Measurements from ENCODE around the gene TBCD.

Gene TBCD

DNA sequence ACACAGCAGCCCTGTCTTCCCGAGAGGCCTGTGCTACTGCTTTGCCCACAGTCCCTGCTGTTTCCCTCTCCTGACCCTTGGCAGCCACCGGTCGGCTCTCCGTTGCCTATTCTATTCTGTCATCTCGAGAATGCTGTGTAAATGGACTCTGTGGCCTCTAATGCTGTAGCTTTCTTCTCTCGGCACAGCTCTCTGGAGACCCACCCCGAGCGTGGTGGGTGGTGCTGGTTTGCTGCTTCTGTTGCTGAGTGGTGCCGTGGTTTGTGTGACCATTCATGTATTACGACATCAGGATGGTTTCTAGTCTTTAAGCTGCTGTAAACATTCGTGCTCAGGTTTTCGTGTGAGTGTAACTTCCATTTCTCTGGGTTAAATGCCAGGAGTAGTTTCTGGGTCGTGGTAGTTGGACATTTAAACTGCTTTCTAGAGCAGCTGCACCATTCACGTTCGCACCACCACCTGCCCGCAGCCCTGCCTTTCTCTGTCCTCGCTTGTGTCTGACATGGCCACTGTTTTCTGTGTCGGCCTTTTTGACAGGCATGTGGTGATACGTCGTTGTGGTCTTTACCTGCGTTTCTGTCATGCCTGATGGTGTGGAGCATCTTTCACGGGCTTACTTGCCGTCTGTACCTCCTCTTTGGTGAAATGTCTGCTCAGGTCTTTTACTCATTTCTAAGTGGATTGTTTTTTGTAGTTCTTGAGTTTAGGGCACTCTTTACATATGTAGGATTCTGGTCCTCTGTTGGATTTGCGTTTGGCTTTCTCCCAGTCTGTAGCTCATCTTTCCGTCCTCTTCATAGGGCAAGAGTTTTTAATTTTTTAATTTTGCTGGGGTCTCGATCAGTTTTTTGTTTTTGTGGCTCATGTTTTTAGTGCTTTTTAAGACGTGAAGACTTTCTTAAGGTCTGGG lies 135.6 kb downstream of the TBCD start:
- H3K4me1 Mint-ChIP-seq = peaks cover 64% of the 10 kb centered on the region
- peak overlapping the region; percentile 20 for H3K27ac Mint-ChIP-seq
- H3K36me3 Mint-ChIP-seq = peaks cover 49% of the 10 kb centered on the region
- H3K4me3 Mint-ChIP-seq = peak overlapping the region; percentile 68
- ATAC-seq (no peak), DNase-seq (ENCODE audit: low spot score in 2 of 2) (no peak)
- no peaks in the 10 kb centered on the region for H3K9me3 Mint-ChIP-seq

DNA sequence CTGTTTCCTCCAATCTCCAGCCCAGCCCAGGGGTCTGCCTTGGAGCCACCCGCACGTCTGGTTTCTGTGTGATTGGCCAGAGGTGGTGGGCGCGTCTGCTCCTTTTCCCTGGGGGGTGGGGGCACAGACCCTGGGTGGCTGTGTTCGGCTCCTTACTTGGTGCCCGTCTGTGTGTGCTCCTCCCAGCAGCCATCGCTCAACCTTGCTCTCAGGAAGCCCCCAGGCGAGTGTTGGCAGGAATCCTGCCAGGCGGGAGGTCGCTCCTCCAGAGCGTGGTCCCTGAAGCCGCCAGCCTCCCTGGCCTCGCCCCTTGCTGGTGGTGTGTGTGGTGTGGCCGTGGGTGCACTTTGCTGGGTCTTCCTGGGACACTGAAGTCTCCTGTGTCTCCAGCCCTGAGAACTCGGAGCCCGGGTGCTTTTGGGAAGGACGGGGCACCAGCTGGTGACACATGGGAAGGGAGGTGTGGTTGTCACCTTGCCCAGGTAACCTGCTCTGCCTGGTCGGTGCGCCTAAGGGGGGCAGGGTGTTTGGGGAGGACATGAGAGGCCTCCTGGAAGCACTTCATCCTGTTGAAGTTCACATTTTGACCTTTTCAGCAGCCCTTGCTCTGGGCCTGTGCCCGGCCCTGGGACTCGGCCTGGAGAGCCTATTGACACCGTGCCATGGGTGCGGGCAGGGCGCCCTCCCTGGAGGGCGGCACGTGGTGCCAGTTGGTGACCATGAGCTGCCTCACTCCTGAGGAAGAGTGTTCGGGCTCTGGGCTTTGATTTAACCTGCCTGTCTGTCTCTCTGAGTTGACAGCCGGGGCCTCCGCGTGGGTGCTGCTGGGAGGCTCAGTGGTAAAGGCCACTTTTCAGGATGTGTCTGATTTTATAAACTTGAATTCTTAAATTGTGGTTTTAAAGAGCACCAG lies 137.0 kb downstream of the TBCD start:
- Mint-ChIP-seq H3K36me3 (peaks cover 53% of the 10 kb centered on the region), H3K27ac (no peak overlapping the region), H3K4me1 (peaks cover 64% of the 10 kb centered on the region), H3K9me3 (no peaks in the 10 kb centered on the region), H3K4me3 (no peak overlapping the region)
- DNase-seq (ENCODE audit: low spot score in 2 of 2) (no peak), ATAC-seq (no peak)

- H3K4me1 Mint-ChIP-seq = peaks cover 60% of the 10 kb centered on the region
- ATAC-seq (no peak), DNase-seq (ENCODE audit: low spot score in 2 of 2) (no peak)
- no peaks in the 10 kb centered on the region for H3K9me3 Mint-ChIP-seq
- H3K36me3 Mint-ChIP-seq = peaks cover 53% of the 10 kb centered on the region
- no peak overlapping the region for H3K4me3 Mint-ChIP-seq
- H3K27ac Mint-ChIP-seq = peak overlapping the region; percentile 60
These were observed 137.9 kb downstream of the TBCD start for GRCh38 chr17:82889496-82890338.

DNA sequence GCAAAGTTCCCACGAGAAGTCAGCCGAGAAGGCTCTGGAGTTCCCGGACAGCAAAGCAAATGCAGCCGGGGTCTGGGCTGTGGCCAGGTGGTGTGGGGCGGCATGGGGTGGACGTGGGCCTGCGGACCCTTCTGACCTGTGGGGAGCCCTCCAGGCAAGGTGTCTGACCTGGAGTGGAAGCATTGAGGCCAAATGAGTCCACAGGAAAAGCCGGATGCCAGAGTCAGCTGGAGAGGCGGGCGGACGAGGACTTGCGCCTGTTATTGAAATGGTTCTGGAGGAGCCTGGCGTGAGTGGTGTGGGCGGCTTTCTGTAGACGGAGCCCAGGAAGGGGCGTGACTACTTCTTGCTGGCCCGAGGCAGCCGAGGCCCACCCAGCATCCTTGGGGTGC lies 138.5 kb downstream of the TBCD start:
- peak overlapping the region; percentile 60 for H3K27ac Mint-ChIP-seq

GRCh38 chr17:82890926-82891678 lies 139.2 kb downstream of the TBCD start:
- peaks cover 46% of the 10 kb centered on the region for H3K4me1 Mint-ChIP-seq
- DNase-seq (ENCODE audit: low spot score in 2 of 2) (no peak), ATAC-seq (no peak)
- no peaks in the 10 kb centered on the region for H3K9me3 Mint-ChIP-seq
- H3K4me3 Mint-ChIP-seq = no peak overlapping the region
- peaks cover 58% of the 10 kb centered on the region for H3K36me3 Mint-ChIP-seq
- H3K27ac Mint-ChIP-seq = peak overlapping the region; percentile 12

More for the DNA sequence above, 138.5 kb downstream of the TBCD start:
- Mint-ChIP-seq H3K9me3 (no peaks in the 10 kb centered on the region), H3K4me1 (peaks cover 54% of the 10 kb centered on the region), H3K36me3 (peaks cover 52% of the 10 kb centered on the region), H3K4me3 (no peak overlapping the region)
- ATAC-seq = no peak
- DNase-seq (ENCODE audit: low spot score in 2 of 2) = no peak

DNA sequence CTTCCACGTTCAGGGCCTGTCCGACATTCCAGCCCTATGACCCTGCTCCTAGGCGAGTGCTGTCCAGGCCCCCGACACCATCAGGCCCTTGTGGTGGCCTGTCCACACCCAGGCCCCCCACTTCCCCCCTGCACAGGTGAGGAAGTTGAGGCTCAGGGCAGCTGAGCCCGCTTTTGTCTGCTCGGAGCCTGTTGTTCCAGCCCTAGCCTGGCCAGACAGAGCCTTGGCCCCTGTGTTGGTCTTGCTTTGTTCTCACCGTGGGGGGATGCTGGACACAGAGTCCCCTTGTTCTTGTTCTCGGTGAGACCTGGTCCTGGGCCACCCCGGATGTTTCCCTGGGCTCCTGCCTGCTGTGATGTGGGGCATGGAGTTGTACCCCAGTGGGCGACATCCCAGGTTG lies 140.0 kb downstream of the TBCD start:
- DNase-seq (ENCODE audit: low spot score in 2 of 2) = no peak
- H3K9me3 Mint-ChIP-seq = no peaks in the 10 kb centered on the region
- peak overlapping the region; percentile 78 for H3K27ac Mint-ChIP-seq
- H3K4me3 Mint-ChIP-seq = peak overlapping the region; percentile 58
- H3K4me1 Mint-ChIP-seq = peaks cover 43% of the 10 kb centered on the region
- peaks cover 66% of the 10 kb centered on the region for H3K36me3 Mint-ChIP-seq
- ATAC-seq = no peak

DNA sequence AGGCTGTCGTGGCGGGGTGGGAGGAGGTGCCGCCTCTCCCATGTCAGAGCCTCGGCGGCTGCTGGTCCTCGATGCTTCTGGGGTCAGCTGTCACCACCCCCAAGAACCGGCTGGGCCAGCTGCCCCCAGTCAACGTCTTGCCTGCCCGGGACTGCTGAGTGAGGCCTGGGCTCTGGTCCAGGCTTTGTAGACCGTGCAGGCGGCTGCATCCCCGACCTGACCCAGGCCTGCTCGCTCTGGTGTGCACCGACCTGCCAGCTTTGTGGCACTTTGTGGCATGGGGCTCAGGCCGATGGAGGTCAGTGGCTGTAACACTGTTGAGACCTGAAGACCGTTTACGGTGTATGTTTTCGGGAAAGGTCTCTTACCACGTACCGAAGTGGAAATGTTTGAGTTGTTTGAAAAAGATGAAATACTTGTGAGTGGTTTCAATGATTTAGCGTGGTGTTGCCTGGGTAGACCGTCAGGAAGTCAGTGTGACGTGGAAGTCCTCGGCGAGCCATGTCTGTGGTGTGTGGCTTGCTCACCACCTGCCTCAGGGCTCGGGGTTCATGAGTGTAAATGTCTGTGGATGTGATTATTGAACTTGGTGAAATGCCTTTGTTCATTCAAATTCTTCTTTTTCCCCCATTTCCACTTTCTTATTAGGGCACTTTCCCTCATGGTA lies 141.2 kb downstream of the TBCD start:
- DNase-seq (ENCODE audit: low spot score in 2 of 2) (peak; percentile 49 to 72), ATAC-seq (peak; percentile 99)
- peak overlapping the region; percentile 58 for H3K4me3 Mint-ChIP-seq
- H3K27ac Mint-ChIP-seq = peak overlapping the region; percentile 78
- H3K36me3 Mint-ChIP-seq = peaks cover 63% of the 10 kb centered on the region
- H3K4me1 Mint-ChIP-seq = peaks cover 32% of the 10 kb centered on the region
- no peaks in the 10 kb centered on the region for H3K9me3 Mint-ChIP-seq

DNA sequence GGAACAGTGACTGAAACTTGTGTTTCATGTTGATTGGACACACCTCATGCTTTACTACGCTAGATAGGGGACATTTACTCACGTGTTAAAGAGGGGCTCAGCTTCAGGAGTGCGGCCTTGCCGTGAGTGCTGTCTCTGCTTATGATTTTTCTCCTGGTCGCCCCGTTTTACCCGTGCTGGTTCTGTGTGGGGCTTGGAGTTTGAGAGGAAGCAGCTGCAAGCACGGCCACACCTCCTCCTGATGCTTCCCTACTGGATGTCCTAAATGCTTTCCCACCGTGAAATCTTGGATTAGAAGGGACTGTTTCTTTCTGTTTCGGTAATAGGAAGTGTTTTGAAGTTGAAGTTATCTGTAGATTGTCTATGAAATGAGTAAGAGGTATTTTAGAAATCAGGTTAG lies 141.9 kb downstream of the TBCD start:
- ATAC-seq = no peak
- Mint-ChIP-seq H3K36me3 (peaks cover 66% of the 10 kb centered on the region), H3K27ac (peak overlapping the region; percentile 78)

DNA sequence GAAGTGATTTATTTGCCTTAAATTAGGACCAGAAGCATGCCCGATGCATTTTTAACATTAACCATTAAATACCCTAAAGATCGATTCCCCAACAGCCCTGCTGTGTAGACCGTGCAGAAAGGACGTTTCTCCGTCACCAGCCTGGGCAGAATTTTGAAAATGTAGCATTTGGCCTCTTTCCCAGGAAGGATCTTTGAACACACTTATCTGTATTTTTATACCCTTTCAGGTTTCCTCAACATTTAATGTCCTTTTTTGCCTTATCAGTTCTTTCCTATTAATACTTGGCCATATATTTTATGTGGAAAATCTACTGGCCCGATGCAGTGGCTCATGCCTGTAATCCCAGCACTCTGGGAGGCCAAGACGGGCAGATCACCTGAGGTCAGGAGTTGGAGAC lies 142.5 kb downstream of the TBCD start:
- Mint-ChIP-seq H3K4me3 (no peak overlapping the region), H3K36me3 (peaks cover 69% of the 10 kb centered on the region)

More for the DNA sequence above, 141.9 kb downstream of the TBCD start:
- no peak for DNase-seq (ENCODE audit: low spot score in 2 of 2)
- peaks cover 30% of the 10 kb centered on the region for H3K4me1 Mint-ChIP-seq
- no peaks in the 10 kb centered on the region for H3K9me3 Mint-ChIP-seq
- peak overlapping the region; percentile 58 for H3K4me3 Mint-ChIP-seq

GRCh38 chr17:82895087-82895486 lies 143.2 kb downstream of the TBCD start:
- DNase-seq (ENCODE audit: low spot score in 2 of 2) = no peak
- ATAC-seq = no peak
- H3K36me3 Mint-ChIP-seq = peaks cover 68% of the 10 kb centered on the region
- H3K27ac Mint-ChIP-seq = no peak overlapping the region
- no peak overlapping the region for H3K4me3 Mint-ChIP-seq
- peaks cover 32% of the 10 kb centered on the region for H3K4me1 Mint-ChIP-seq
- no peaks in the 10 kb centered on the region for H3K9me3 Mint-ChIP-seq

More for the DNA sequence above, 142.5 kb downstream of the TBCD start:
- H3K4me1 Mint-ChIP-seq = peaks cover 30% of the 10 kb centered on the region
- ATAC-seq = no peak
- no peaks in the 10 kb centered on the region for H3K9me3 Mint-ChIP-seq
- no peak overlapping the region for H3K27ac Mint-ChIP-seq
- DNase-seq (ENCODE audit: low spot score in 2 of 2) = no peak

DNA sequence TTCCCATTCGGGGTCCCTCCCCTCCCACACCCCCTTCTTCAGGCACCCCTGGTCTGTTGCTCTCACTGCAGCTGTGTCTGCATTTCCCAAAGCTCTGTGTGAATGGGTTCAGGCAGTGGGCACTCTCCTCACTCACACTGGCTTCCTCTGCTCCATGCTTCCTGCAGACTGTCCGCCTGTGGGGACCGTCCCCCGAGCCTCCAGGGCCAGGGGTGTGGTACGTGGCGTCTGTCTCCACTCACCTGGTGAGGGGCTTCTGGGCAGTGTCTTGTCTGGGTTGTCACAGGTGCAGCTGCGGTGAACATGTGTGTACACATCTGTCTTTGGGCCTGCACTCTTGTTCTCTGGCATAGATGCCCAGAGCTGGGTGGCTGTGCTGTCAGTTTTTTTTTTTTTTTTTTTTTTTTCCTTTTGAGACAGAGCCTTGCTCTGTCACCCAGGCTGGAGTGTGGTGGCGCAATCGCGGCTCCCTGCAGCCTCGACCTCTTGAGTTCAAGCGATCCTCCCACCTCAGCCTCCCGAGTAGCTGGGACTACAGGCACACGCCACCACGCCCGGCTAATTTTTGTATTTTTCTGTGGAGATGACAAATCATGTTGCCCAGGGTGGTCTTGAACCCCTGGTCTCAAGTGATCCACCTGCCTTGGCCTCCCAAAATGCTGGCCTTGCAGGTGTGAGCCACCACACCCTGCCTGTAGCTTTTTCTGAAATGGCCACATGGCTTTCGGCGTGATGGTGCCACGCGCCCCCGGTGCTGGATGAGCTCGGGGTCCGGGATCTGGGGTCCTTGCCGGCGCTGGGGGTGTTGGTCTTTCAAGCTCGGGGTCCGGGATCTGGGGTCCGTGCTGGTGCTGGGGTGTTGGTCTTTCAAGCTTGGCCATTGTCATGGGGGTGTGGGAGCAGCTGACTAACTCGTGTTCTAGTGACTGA lies 144.5 kb downstream of the TBCD start:
- DNase-seq (ENCODE audit: low spot score in 2 of 2) = no peak
- H3K4me3 Mint-ChIP-seq = no peak overlapping the region
- peaks cover 32% of the 10 kb centered on the region for H3K4me1 Mint-ChIP-seq
- ATAC-seq = no peak
- no peak overlapping the region for H3K27ac Mint-ChIP-seq
- peaks cover 60% of the 10 kb centered on the region for H3K36me3 Mint-ChIP-seq
- no peaks in the 10 kb centered on the region for H3K9me3 Mint-ChIP-seq

DNA sequence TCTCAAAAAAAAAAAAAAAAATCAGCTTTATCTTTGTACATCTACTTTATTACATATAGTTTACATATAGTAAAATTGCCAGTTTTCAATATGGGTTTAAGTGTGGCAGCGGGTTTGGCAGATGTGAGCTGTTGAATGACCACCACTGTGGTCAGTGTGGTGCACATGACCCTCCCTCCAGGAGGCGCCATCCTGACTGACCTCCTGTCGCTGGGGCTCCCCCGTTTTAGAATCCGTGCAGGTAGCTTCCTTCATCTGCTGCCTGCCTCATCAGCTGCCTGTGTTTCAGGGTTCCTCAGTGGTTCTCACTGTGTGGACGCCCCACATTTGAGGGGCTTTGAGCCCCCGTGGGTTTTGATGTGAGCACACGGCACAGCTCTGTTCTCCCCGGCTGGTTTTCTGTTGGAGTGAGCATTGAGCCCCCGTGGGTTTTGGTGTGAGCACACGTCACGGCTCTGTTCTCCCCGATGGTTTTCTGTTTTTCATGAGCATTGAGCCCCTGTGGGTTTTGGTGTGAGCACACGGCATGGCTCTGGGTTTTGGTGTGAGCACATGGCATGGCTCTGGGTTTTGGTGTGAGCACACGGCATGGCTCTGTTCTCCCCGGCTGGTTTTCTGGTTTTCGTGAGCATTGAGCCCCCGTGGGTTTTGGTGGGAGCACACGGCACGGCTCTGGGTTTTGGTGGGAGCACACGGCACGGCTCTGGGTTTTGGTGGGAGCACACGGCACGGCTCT lies 145.8 kb downstream of the TBCD start:
- ATAC-seq (no peak), DNase-seq (ENCODE audit: low spot score in 2 of 2) (no peak)
- Mint-ChIP-seq H3K9me3 (no peaks in the 10 kb centered on the region), H3K4me1 (peaks cover 22% of the 10 kb centered on the region), H3K36me3 (peaks cover 60% of the 10 kb centered on the region), H3K4me3 (no peak overlapping the region), H3K27ac (no peak overlapping the region)
